PC-9 (cell line): ENCODE data around the gene LRRC28. TPM values are rescaled to one million over a fixed set of nuclear protein-coding genes. Genes with fewer than 3 reads are reported as not detected.

ENCODE experiments used
- BruUV-seq: library from RNA; stranded (reverse); fragments of 400-500 nt; replicated peaks from 2 replicates; lab custom pipeline; 2021; lab: Mats Ljungman, UMichigan
- CTCF ChIA-PET: fragments of 300-600 bp; sonication (Branson Sonifier 250); formaldehyde crosslinking; loops from one replicate; lab custom pipeline; 2022; ENCODE audit warnings: antibody characterized with exemption; lab: Charles Lee
- POLR2A ChIA-PET: fragments of 300-600 bp; sonication (Branson Sonifier 250); formaldehyde crosslinking; loops from one replicate; lab custom pipeline; 2022; ENCODE audit warnings: antibody characterized with exemption; ENCODE audit not compliant: unreplicated experiment; lab: Charles Lee
- DNase-seq, 2 experiments: peaks; one replicate each; pipeline versions ENCODE4 v3.0.0 to v3.0.0-alpha.2; 2015 to 2022; ENCODE audit warnings: mixed read lengths in 1 of 2
- H2AFZ ChIP-seq: fragments of 200-600 bp; sonication (generic); 2 replicates; pipeline ENCODE4 v1.8.1; 2017; ENCODE audit warnings: antibody characterized with exemption
- H3F3A ChIP-seq: fragments of 200-600 bp; sonication (generic); 2 replicates; pipeline ENCODE4 v1.8.1; 2017; ENCODE audit warnings: antibody characterized with exemption, mild to moderate bottlenecking, low read depth; ENCODE audit not compliant: insufficient read depth
- H3K27ac ChIP-seq: fragments of 200-600 bp; sonication (generic); 2 replicates; pipeline ENCODE4 v1.6.1; 2016; ENCODE audit warnings: mixed run types
- H3K27me3 ChIP-seq: fragments of 200-600 bp; sonication (generic); 2 replicates; pipeline ENCODE4 v1.6.1; 2016; ENCODE audit warnings: low read depth, mixed run types; ENCODE audit not compliant: insufficient read depth
- H3K36me3 ChIP-seq: fragments of 200-600 bp; sonication (generic); 2 replicates; pipeline ENCODE4 v1.6.1; 2016; ENCODE audit warnings: low read depth, mixed run types
- H3K4me1 ChIP-seq: fragments of 200-600 bp; sonication (generic); replicated peaks from 2 replicates; pipeline ENCODE4 v1.6.1; 2016; ENCODE audit warnings: mixed run types; ENCODE audit not compliant: insufficient read depth
- H3K4me2 ChIP-seq: fragments of 200-600 bp; sonication (generic); 2 replicates; pipeline ENCODE4 v1.6.1; 2017; ENCODE audit warnings: mixed run types
- H3K4me3 ChIP-seq: fragments of 200-600 bp; sonication (generic); 2 replicates; pipeline ENCODE4 v1.6.1; 2016; ENCODE audit warnings: mixed run types
- H3K79me2 ChIP-seq: fragments of 200-600 bp; sonication (generic); 2 replicates; pipeline ENCODE4 v1.6.1; 2017; ENCODE audit warnings: low read depth, mixed run types
- H3K9me2 ChIP-seq: fragments of 200-600 bp; sonication (generic); 2 replicates; pipeline ENCODE4 v1.8.1; 2017; ENCODE audit warnings: mild to moderate bottlenecking; ENCODE audit not compliant: insufficient read depth
- H3K9me3 ChIP-seq: fragments of 200-600 bp; sonication (generic); 2 replicates; pipeline ENCODE4 v1.8.1; 2016; ENCODE audit warnings: low read depth; ENCODE audit not compliant: insufficient read depth
- H4K20me1 ChIP-seq: fragments of 200-600 bp; sonication (generic); 2 replicates; pipeline ENCODE4 v1.8.1; 2017; ENCODE audit not compliant: insufficient read depth
- EZH2 ChIP-seq: fragments of 200-600 bp; sonication (generic); IDR thresholded peaks from 2 replicates; pipeline ENCODE4 v1.8.0; 2017; ENCODE audit warnings: antibody characterized with exemption, low read depth
- intact Hi-C: fragments of 100-400 bp; cut with micrococcal nuclease; formaldehyde crosslinking; loops from one replicate; pipeline ENCODE4 v1.10.0; 2022; ENCODE audit not compliant: unreplicated experiment
- total RNA-seq: library from RNA; stranded (reverse); gene quantifications from 2 replicates; pipeline ENCODE4 v1.2.3, GENCODE V29; 2021
- TF ChIP-seq, protein P1 (sequence below): fragments of 200-600 bp; sonication (generic); conservative IDR thresholded peaks from 2 replicates; pipeline ENCODE4 v1.6.1; 2017; ENCODE audit warnings: mixed run types, antibody characterized with exemption, mild to moderate bottlenecking, moderate library complexity

Gene LRRC28
- total RNA-seq, 1 experiment from 2014 or later: 13.5 TPM

DNA sequence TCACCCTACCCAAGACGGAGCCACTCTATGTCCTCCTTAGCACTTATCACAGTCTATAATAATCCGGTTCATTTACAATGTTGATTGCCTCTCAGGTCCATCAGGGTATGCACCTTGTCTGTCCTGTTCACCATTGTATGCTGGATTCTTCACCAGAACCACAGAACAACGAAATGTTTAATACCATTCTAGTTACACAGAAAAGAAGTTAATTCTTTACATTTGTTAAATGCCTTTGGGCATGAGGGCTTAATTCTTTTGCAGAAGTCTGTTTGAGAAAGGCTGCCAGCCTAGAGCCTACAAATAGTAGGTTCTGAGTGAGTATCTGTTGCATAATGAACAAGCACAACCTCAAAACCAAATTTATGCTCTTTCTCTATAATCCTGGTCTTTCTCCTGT, 24.5 kb upstream of the LRRC28 start:
- Histone ChIP-seq H3K36me3 (peaks cover 4% of the 10 kb centered on the region; the same call in 1 of the 2 replicates), H3K27me3 (no peaks in the 10 kb centered on the region), H3K79me2 (no peaks in the 10 kb centered on the region), H4K20me1 (no peaks in the 10 kb centered on the region), H3K9me3 (no peaks in the 10 kb centered on the region), H3K9me2 (no peaks in the 10 kb centered on the region; the same call in 1 of the 2 replicates), H3K4me3 (no peak overlapping the region), H3F3A (no peaks in the 10 kb centered on the region), H2AFZ (no peak overlapping the region), H3K4me2 (no peak overlapping the region), H3K27ac (no peak overlapping the region), H3K4me1 (no peaks in the 10 kb centered on the region)
- POLR2A ChIA-PET: no interaction called here
- DNase-seq: no peak
- intact Hi-C loops: no loop called here
- CTCF ChIA-PET: no interaction called here
- no TSS peak for BruUV-seq
- TF ChIP-seq, protein P1, sequence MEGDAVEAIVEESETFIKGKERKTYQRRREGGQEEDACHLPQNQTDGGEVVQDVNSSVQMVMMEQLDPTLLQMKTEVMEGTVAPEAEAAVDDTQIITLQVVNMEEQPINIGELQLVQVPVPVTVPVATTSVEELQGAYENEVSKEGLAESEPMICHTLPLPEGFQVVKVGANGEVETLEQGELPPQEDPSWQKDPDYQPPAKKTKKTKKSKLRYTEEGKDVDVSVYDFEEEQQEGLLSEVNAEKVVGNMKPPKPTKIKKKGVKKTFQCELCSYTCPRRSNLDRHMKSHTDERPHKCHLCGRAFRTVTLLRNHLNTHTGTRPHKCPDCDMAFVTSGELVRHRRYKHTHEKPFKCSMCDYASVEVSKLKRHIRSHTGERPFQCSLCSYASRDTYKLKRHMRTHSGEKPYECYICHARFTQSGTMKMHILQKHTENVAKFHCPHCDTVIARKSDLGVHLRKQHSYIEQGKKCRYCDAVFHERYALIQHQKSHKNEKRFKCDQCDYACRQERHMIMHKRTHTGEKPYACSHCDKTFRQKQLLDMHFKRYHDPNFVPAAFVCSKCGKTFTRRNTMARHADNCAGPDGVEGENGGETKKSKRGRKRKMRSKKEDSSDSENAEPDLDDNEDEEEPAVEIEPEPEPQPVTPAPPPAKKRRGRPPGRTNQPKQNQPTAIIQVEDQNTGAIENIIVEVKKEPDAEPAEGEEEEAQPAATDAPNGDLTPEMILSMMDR: no peak
- no peak for TF ChIP-seq EZH2

- Histone ChIP-seq H3K79me2 (no peaks in the 10 kb centered on the region; the same call in 1 of the 2 replicates), H3K9me2 (no peaks in the 10 kb centered on the region; the same call in 1 of the 2 replicates), H3K27me3 (no peaks in the 10 kb centered on the region), H3K4me2 (no peak overlapping the region), H3K4me1 (no peaks in the 10 kb centered on the region), H3F3A (no peaks in the 10 kb centered on the region), H2AFZ (no peak overlapping the region), H3K4me3 (no peak overlapping the region), H4K20me1 (no peaks in the 10 kb centered on the region), H3K27ac (no peak overlapping the region), H3K9me3 (no peaks in the 10 kb centered on the region), H3K36me3 (peaks cover 4% of the 10 kb centered on the region; the same call in 1 of the 2 replicates)
- TF ChIP-seq EZH2: no peak
- TF ChIP-seq, protein P1: no peak
- no peak for DNase-seq
- ChIA-PET POLR2A (no interaction called here), CTCF (no interaction called here)
- BruUV-seq: no TSS peak
- intact Hi-C loops: no loop called here
These were observed 23.0 kb upstream of the LRRC28 start for GRCh38 chr15:99228120-99228770.

DNA sequence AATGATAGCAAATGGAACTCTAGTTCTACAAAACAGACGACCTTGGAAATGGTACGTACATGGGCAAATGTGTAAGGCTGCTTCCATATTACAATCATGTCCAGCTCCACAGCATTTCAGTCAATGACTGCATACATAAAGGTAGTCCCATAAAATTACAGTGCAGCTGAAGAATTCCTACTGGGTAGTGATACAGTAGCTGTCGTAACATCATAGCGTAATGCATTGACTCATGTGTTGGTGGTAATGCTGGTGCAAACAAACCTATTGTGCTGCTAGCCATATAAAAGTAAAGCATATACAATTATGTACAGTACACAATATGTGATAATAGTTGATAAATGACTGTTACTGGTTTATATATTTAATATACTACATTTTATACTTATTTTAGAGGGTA, 20.4 kb upstream of the LRRC28 start:
- H3K27ac ChIP-seq: no peak overlapping the region
- H3K9me2 ChIP-seq: no peaks in the 10 kb centered on the region; the same call in 1 of the 2 replicates
- no peak overlapping the region for H3K4me2 ChIP-seq
- POLR2A ChIA-PET: no interaction called here
- H3K79me2 ChIP-seq: no peaks in the 10 kb centered on the region; the same call in 1 of the 2 replicates
- H3K27me3 ChIP-seq: no peaks in the 10 kb centered on the region
- intact Hi-C loops: no loop called here
- DNase-seq: no peak
- CTCF ChIA-PET: no interaction called here
- H3K4me1 ChIP-seq: no peaks in the 10 kb centered on the region
- H3K36me3 ChIP-seq: 0 out of 2 replicates have a peak, but pooled peaks cover 4% of the 10 kb centered on the region
- no peak overlapping the region for H2AFZ ChIP-seq
- no peaks in the 10 kb centered on the region for H3F3A ChIP-seq
- TF ChIP-seq, protein P1: no peak
- TF ChIP-seq EZH2: no peak
- H3K4me3 ChIP-seq: no peak overlapping the region
- H4K20me1 ChIP-seq: no peaks in the 10 kb centered on the region
- H3K9me3 ChIP-seq: no peaks in the 10 kb centered on the region
- no TSS peak for BruUV-seq
